GM23338 (cell line): ENCODE results near the gene IL23R. TPM values are rescaled to one million over a fixed set of nuclear protein-coding genes. Genes with fewer than 3 reads are reported as not detected.

Source experiments
- ATAC-seq: fragments of 200-7000 bp; cut with Tn5 transposase; 3 replicates; pipeline ENCODE4 v1.9.1; 2020
- DNase-seq: peaks from one replicate; pipeline ENCODE4 v3.0.0-alpha.2; 2015; ENCODE audit warnings: low spot score
- H2AFZ ChIP-seq: fragments of 200-600 bp; sonication (generic); 2 replicates; pipeline ENCODE4 v1.8.0; 2016; ENCODE audit warnings: antibody characterized with exemption, mild to moderate bottlenecking, moderate library complexity
- H3F3A ChIP-seq: fragments of 200-600 bp; sonication (generic); replicated peaks from 2 replicates; pipeline ENCODE4 v1.8.0; 2017; ENCODE audit warnings: antibody characterized with exemption, mixed run types, low read depth
- H3K27ac ChIP-seq: fragments of 200-600 bp; sonication (generic); 2 replicates; pipeline ENCODE4 v1.6.1; 2016; ENCODE audit warnings: low read depth
- H3K27me3 ChIP-seq: fragments of 200-600 bp; sonication (generic); 2 replicates; pipeline ENCODE4 v1.8.0; 2016; ENCODE audit warnings: mild to moderate bottlenecking, mixed run types, moderate library complexity; ENCODE audit not compliant: insufficient read depth
- H3K36me3 ChIP-seq: fragments of 200-600 bp; sonication (generic); 2 replicates; pipeline ENCODE4 v1.8.0; 2016; ENCODE audit warnings: mild to moderate bottlenecking; ENCODE audit not compliant: insufficient read depth
- H3K4me1 ChIP-seq: fragments of 200-600 bp; sonication (generic); 2 replicates; pipeline ENCODE4 v1.8.0; 2016; ENCODE audit warnings: mild to moderate bottlenecking, moderate library complexity; ENCODE audit not compliant: insufficient read depth
- H3K4me2 ChIP-seq: fragments of 200-600 bp; sonication (generic); 2 replicates; pipeline ENCODE4 v1.7.1; 2017; ENCODE audit warnings: mixed run types
- H3K4me3 ChIP-seq: fragments of 200-600 bp; sonication (generic); 2 replicates; pipeline ENCODE4 v1.6.1; 2016; ENCODE audit warnings: mixed run types
- H3K79me2 ChIP-seq: fragments of 200-600 bp; sonication (generic); replicated peaks from 2 replicates; pipeline ENCODE4 v1.8.0; 2017; ENCODE audit warnings: mild to moderate bottlenecking; ENCODE audit not compliant: insufficient read depth
- H3K9me2 ChIP-seq: fragments of 200-600 bp; sonication (generic); 2 replicates; pipeline ENCODE4 v1.8.0; 2017; ENCODE audit not compliant: insufficient read depth
- H4K20me1 ChIP-seq: fragments of 200-600 bp; sonication (generic); replicated peaks from 2 replicates; pipeline ENCODE4 v1.8.0; 2017; ENCODE audit warnings: mild to moderate bottlenecking; ENCODE audit not compliant: insufficient read depth
- H3K27ac Mint-ChIP-seq: 2 replicates; pipeline ENCODE4 v1.8.0; 2020; ENCODE audit warnings: inconsistent platforms, mild to moderate bottlenecking, moderate library complexity, mixed read lengths
- H3K27me3 Mint-ChIP-seq: 3 replicates; pipeline ENCODE4 v1.8.0; 2022; ENCODE audit warnings: low read depth, mild to moderate bottlenecking, moderate library complexity, mixed read lengths, inconsistent platforms; ENCODE audit not compliant: insufficient read depth, poor library complexity
- H3K36me3 Mint-ChIP-seq: 3 replicates; pipeline ENCODE4 v1.8.0; 2021; ENCODE audit warnings: low read depth, mild to moderate bottlenecking, inconsistent platforms, moderate library complexity, mixed read lengths
- H3K4me1 Mint-ChIP-seq: 3 replicates; pipeline ENCODE4 v1.8.0; 2020; ENCODE audit warnings: mild to moderate bottlenecking, inconsistent platforms, mixed read lengths
- H3K4me3 Mint-ChIP-seq: 3 replicates; pipeline ENCODE4 v1.8.0; 2021; ENCODE audit warnings: moderate library complexity, mild to moderate bottlenecking, inconsistent platforms, mixed read lengths
- H3K9me3 Mint-ChIP-seq: 3 replicates; pipeline ENCODE4 v1.8.0; 2020; ENCODE audit warnings: moderate library complexity, mild to moderate bottlenecking, inconsistent platforms, mixed read lengths
- CREB1 ChIP-seq: fragments of 250-450 bp; sonication (Bioruptor Pico); IDR thresholded peaks from 2 replicates; pipeline ENCODE4 v1.5.0; 2020; ENCODE audit warnings: low read depth, mild to moderate bottlenecking, moderate library complexity
- CTCF ChIP-seq, 2 experiments: fragments of 200-600 bp in 1 of 2; sonication (generic) in 1 of 2; conservative IDR thresholded peaks; 2 replicates each; pipeline versions ENCODE4 v1.5.1 to v1.6.1; 2016 to 2017; ENCODE audit warnings: antibody characterized with exemption in 2 of 2, low read depth in 2 of 2, mild to moderate bottlenecking in 2 of 2, moderate library complexity in 1 of 2
- EZH2 ChIP-seq: fragments of 200-600 bp; sonication (generic); IDR thresholded peaks from one replicate; pipeline ENCODE4 v1.8.0; 2017; ENCODE audit warnings: antibody characterized with exemption, mild to moderate bottlenecking, low read depth; ENCODE audit not compliant: unreplicated experiment
- EZH2phosphoT487 ChIP-seq: fragments of 200-600 bp; sonication (generic); IDR thresholded peaks from one replicate; pipeline ENCODE4 v1.8.1; 2018; ENCODE audit warnings: antibody characterized with exemption; ENCODE audit not compliant: unreplicated experiment
- JUNB ChIP-seq: IDR thresholded peaks from one replicate; pipeline ENCODE4 v1.6.1; 2016; ENCODE audit warnings: antibody characterized with exemption; ENCODE audit not compliant: unreplicated experiment
- NANOG ChIP-seq: IDR thresholded peaks from 2 replicates; pipeline ENCODE4 v1.6.1; 2016; ENCODE audit warnings: antibody characterized with exemption, borderline replicate concordance
- POLR2AphosphoS5 ChIP-seq: IDR thresholded peaks from 2 replicates; pipeline ENCODE4 v1.6.1; 2016; ENCODE audit warnings: antibody characterized with exemption, low read depth
- STAT1 ChIP-seq: IDR thresholded peaks from one replicate; pipeline ENCODE4 v1.6.1; 2016; ENCODE audit warnings: antibody characterized with exemption; ENCODE audit not compliant: unreplicated experiment
- ZNF114 ChIP-seq: fragments of 250-450 bp; sonication (Bioruptor Pico); IDR thresholded peaks from 2 replicates; pipeline ENCODE4 v1.5.0; 2020; ENCODE audit warnings: mild to moderate bottlenecking, moderate library complexity
- ZNF331 ChIP-seq: fragments of 250-450 bp; sonication (Bioruptor Pico); IDR thresholded peaks from 2 replicates; pipeline ENCODE4 v1.5.0; 2020; ENCODE audit warnings: low read depth, mild to moderate bottlenecking, moderate library complexity
- polyA plus RNA-seq: library from polyadenylated mRNA; unstranded; fragments of >200 nt; fragmentation: Nextera tagmentation; extraction: Ambion mirVana; gene quantifications from 2 replicates; pipeline ENCODE4 v1.2.1, GENCODE V29; 2016
- total RNA-seq: library from RNA; depleted of rRNA; stranded (reverse); fragments of >200 nt; shearing (Covaris generic); gene quantifications from 2 replicates; pipeline ENCODE4 v1.2.3, GENCODE V29; 2014
- TF ChIP-seq, protein P1 (sequence below): IDR thresholded peaks from 2 replicates; pipeline ENCODE4 v1.6.1; 2016; ENCODE audit warnings: antibody characterized with exemption

Gene IL23R
- total and polyA plus RNA-seq, 2 experiments from 2014 or later, result not detected

- Histone ChIP-seq H3K9me2 (0 out of 2 replicates have a peak, but pooled peaks cover 6% of the 10 kb centered on the region), H3K36me3 (no peaks in the 10 kb centered on the region)
- H3K4me1 Mint-ChIP-seq, result peaks cover 5% of the 10 kb centered on the region; the same call in 2 of the 3 replicates
Observed at GRCh38 chr1:67149179-67149770, 17.0 kb upstream of the IL23R start.

DNA sequence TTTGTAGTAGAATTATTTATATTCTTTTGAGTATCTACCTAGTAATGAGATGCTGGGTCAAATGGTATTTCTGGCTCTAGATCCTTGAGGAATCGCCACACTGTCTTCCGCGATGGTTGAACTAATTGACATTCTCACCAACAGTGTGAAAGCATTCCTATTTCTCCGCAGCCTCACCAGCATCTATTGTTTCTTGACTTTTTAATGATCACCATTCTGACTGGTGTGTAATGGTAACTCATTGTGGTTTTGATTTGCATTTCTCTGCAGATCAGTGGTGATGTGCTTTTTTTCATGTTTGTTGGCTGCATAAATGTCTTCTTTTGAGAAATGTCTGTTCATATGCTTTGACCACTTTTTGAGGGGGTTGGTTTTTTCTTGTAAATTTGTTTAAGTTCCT lies 15.3 kb upstream of the IL23R start:
- Histone ChIP-seq H3K36me3 (no peaks in the 10 kb centered on the region), H3K9me2 (0 out of 2 replicates have a peak, but pooled peaks cover 6% of the 10 kb centered on the region), H3F3A (no peaks in the 10 kb centered on the region), H3K4me1 (no peaks in the 10 kb centered on the region), H3K79me2 (no peaks in the 10 kb centered on the region), H3K27me3 (no peaks in the 10 kb centered on the region), H4K20me1 (no peaks in the 10 kb centered on the region), H2AFZ (no peak overlapping the region), H3K4me2 (no peak overlapping the region), H3K4me3 (no peak overlapping the region), H3K27ac (no peak overlapping the region)
- Mint-ChIP-seq H3K4me1 (peaks cover 5% of the 10 kb centered on the region; the same call in 2 of the 3 replicates), H3K4me3 (no peak overlapping the region), H3K9me3 (no peaks in the 10 kb centered on the region; the same call in 2 of the 3 replicates), H3K27me3 (peaks cover 2% of the 10 kb centered on the region), H3K36me3 (no peaks in the 10 kb centered on the region), H3K27ac (no peak overlapping the region)
- TF ChIP-seq EZH2 (no peak), EZH2phosphoT487 (no peak)
- TF ChIP-seq, protein P1, sequence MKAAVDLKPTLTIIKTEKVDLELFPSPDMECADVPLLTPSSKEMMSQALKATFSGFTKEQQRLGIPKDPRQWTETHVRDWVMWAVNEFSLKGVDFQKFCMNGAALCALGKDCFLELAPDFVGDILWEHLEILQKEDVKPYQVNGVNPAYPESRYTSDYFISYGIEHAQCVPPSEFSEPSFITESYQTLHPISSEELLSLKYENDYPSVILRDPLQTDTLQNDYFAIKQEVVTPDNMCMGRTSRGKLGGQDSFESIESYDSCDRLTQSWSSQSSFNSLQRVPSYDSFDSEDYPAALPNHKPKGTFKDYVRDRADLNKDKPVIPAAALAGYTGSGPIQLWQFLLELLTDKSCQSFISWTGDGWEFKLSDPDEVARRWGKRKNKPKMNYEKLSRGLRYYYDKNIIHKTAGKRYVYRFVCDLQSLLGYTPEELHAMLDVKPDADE, result no peak
- no peak for ATAC-seq
- no peak for DNase-seq

More at GRCh38 chr1:67149179-67149770, 17.0 kb upstream of the IL23R start:
- Histone ChIP-seq H3K4me3 (no peak overlapping the region), H4K20me1 (no peaks in the 10 kb centered on the region), H3K27ac (no peak overlapping the region), H3K27me3 (no peaks in the 10 kb centered on the region), H3K4me1 (no peaks in the 10 kb centered on the region), H3K4me2 (no peak overlapping the region), H2AFZ (peak overlapping the region; percentile 2; the same call in 1 of the 2 replicates), H3F3A (no peaks in the 10 kb centered on the region), H3K79me2 (no peaks in the 10 kb centered on the region)
- peak; percentile 66 to 88 for TF ChIP-seq CTCF (conservative IDR thresholded peaks at IDR 0.05; ENCODE audit: low read depth in 2 of 2)
- TF ChIP-seq POLR2AphosphoS5, result no peak
- Mint-ChIP-seq H3K27me3 (peaks cover 2% of the 10 kb centered on the region), H3K36me3 (no peaks in the 10 kb centered on the region), H3K9me3 (no peaks in the 10 kb centered on the region; the same call in 2 of the 3 replicates), H3K4me3 (no peak overlapping the region), H3K27ac (no peak overlapping the region)
- DNase-seq (peak; percentile 89), ATAC-seq (peak; percentile 99)

GRCh38 chr1:67158401-67158800 lies 7.9 kb upstream of the IL23R start:
- no peaks in the 10 kb centered on the region for H3K36me3 ChIP-seq
- H3K27me3 Mint-ChIP-seq, result no peaks in the 10 kb centered on the region
- H3K4me2 ChIP-seq, result no peak overlapping the region
- H3K4me1 ChIP-seq, result no peaks in the 10 kb centered on the region
- H2AFZ ChIP-seq, result no peak overlapping the region
- peak; percentile 42 for DNase-seq
- H3K27ac ChIP-seq, result no peak overlapping the region
- no peaks in the 10 kb centered on the region for H3K4me1 Mint-ChIP-seq
- no peaks in the 10 kb centered on the region for H3K79me2 ChIP-seq
- no peaks in the 10 kb centered on the region; the same call in 2 of the 3 replicates for H3K9me3 Mint-ChIP-seq
- no peak overlapping the region for H3K4me3 Mint-ChIP-seq
- H3K9me2 ChIP-seq, result no peaks in the 10 kb centered on the region; the same call in 1 of the 2 replicates
- no peaks in the 10 kb centered on the region for H3K36me3 Mint-ChIP-seq
- H3K4me3 ChIP-seq, result no peak overlapping the region
- no peaks in the 10 kb centered on the region for H4K20me1 ChIP-seq
- no peaks in the 10 kb centered on the region for H3K27me3 ChIP-seq
- no peak; the same call in 2 of the 3 replicates for ATAC-seq
- H3F3A ChIP-seq, result no peaks in the 10 kb centered on the region
- H3K27ac Mint-ChIP-seq, result no peak overlapping the region
- no peak for TF ChIP-seq ZNF114 (CRISPR knock-in tag)
- TF ChIP-seq STAT1, result no peak
- no peak for TF ChIP-seq JUNB
- no peak for TF ChIP-seq EZH2phosphoT487
- no peak for TF ChIP-seq CREB1 (CRISPR knock-in tag)
- no peak for TF ChIP-seq NANOG
- TF ChIP-seq ZNF331, result no peak
- TF ChIP-seq EZH2, result no peak
- TF ChIP-seq POLR2AphosphoS5, result no peak
- TF ChIP-seq CTCF (conservative IDR thresholded peaks at IDR 0.05; ENCODE audit: low read depth in 2 of 2), result no peak
- TF ChIP-seq, protein P1, result no peak
